ENCODE data around the gene PCLAF. TPM values are rescaled to one million over a fixed set of nuclear protein-coding genes. Genes with fewer than 3 reads are reported as not detected.

Gene PCLAF
- total RNA-seq, 1 donor from 2014 or later, result 7.0 TPM

- H3K4me3 Mint-ChIP-seq (ENCODE audit: unreplicated experiment), result no peak overlapping the region
- no peaks in the 10 kb centered on the region for H3K27me3 Mint-ChIP-seq (ENCODE audit: unreplicated experiment)
- DNase-seq (ENCODE audit: low spot score), result no peak
- H3K27ac Mint-ChIP-seq (ENCODE audit: unreplicated experiment), result no peak overlapping the region
- TF ChIP-seq CTCF (IDR thresholded peaks at IDR 0.05; ENCODE audit: unreplicated experiment), result no peak
- H3K4me1 Mint-ChIP-seq (ENCODE audit: unreplicated experiment), result peaks cover 19% of the 10 kb centered on the region
- peaks cover 10% of the 10 kb centered on the region for H3K36me3 Mint-ChIP-seq (ENCODE audit: low read depth, unreplicated experiment)
- H3K9me3 Mint-ChIP-seq (ENCODE audit: unreplicated experiment), result no peaks in the 10 kb centered on the region
Observed at GRCh38 chr15:64425221-64425620, 44.0 kb upstream of the PCLAF start.

GRCh38 chr15:64423970-64424369 lies 42.7 kb upstream of the PCLAF start:
- no peaks in the 10 kb centered on the region for H3K9me3 Mint-ChIP-seq (ENCODE audit: unreplicated experiment)
- peaks cover 10% of the 10 kb centered on the region for H3K36me3 Mint-ChIP-seq (ENCODE audit: low read depth, unreplicated experiment)

GRCh38 chr15:64422697-64423096 lies 41.5 kb upstream of the PCLAF start:
- H3K4me1 Mint-ChIP-seq (ENCODE audit: unreplicated experiment), result peaks cover 9% of the 10 kb centered on the region
- no peaks in the 10 kb centered on the region for H3K9me3 Mint-ChIP-seq (ENCODE audit: unreplicated experiment)
- no peak overlapping the region for H3K4me3 Mint-ChIP-seq (ENCODE audit: unreplicated experiment)
- H3K27ac Mint-ChIP-seq (ENCODE audit: unreplicated experiment), result no peak overlapping the region
- peaks cover 12% of the 10 kb centered on the region for H3K36me3 Mint-ChIP-seq (ENCODE audit: low read depth, unreplicated experiment)
- no peaks in the 10 kb centered on the region for H3K27me3 Mint-ChIP-seq (ENCODE audit: unreplicated experiment)
- no peak for TF ChIP-seq CTCF (IDR thresholded peaks at IDR 0.05; ENCODE audit: unreplicated experiment)
- DNase-seq (ENCODE audit: low spot score), result no peak

More at GRCh38 chr15:64423970-64424369, 42.7 kb upstream of the PCLAF start:
- H3K4me1 Mint-ChIP-seq (ENCODE audit: unreplicated experiment), result peaks cover 10% of the 10 kb centered on the region
- H3K4me3 Mint-ChIP-seq (ENCODE audit: unreplicated experiment), result no peak overlapping the region
- DNase-seq (ENCODE audit: low spot score), result no peak
- H3K27ac Mint-ChIP-seq (ENCODE audit: unreplicated experiment), result no peak overlapping the region
- no peaks in the 10 kb centered on the region for H3K27me3 Mint-ChIP-seq (ENCODE audit: unreplicated experiment)
- no peak for TF ChIP-seq CTCF (IDR thresholded peaks at IDR 0.05; ENCODE audit: unreplicated experiment)

GRCh38 chr15:64412216-64412615 lies 31.0 kb upstream of the PCLAF start:
- Mint-ChIP-seq H3K27me3 (ENCODE audit: unreplicated experiment) (no peaks in the 10 kb centered on the region), H3K36me3 (ENCODE audit: low read depth, unreplicated experiment) (peaks cover 51% of the 10 kb centered on the region), H3K9me3 (ENCODE audit: unreplicated experiment) (no peaks in the 10 kb centered on the region), H3K27ac (ENCODE audit: unreplicated experiment) (peak overlapping the region; percentile 1), H3K4me3 (ENCODE audit: unreplicated experiment) (no peak overlapping the region), H3K4me1 (ENCODE audit: unreplicated experiment) (no peaks in the 10 kb centered on the region)
- TF ChIP-seq CTCF (IDR thresholded peaks at IDR 0.05; ENCODE audit: unreplicated experiment), result no peak
- DNase-seq (ENCODE audit: low spot score), result no peak

GRCh38 chr15:64400583-64400982 lies 19.3 kb upstream of the PCLAF start:
- Mint-ChIP-seq H3K9me3 (ENCODE audit: unreplicated experiment) (no peaks in the 10 kb centered on the region), H3K27ac (ENCODE audit: unreplicated experiment) (no peak overlapping the region), H3K36me3 (ENCODE audit: low read depth, unreplicated experiment) (peaks cover 29% of the 10 kb centered on the region), H3K27me3 (ENCODE audit: unreplicated experiment) (no peaks in the 10 kb centered on the region), H3K4me3 (ENCODE audit: unreplicated experiment) (no peak overlapping the region), H3K4me1 (ENCODE audit: unreplicated experiment) (no peaks in the 10 kb centered on the region)
- no peak for DNase-seq (ENCODE audit: low spot score)
- TF ChIP-seq CTCF (IDR thresholded peaks at IDR 0.05; ENCODE audit: unreplicated experiment), result no peak

All from endothelial cell (in vitro differentiated cells).